Loucy (cell line): ENCODE data around the gene TOR1AIP2.

ENCODE experiments used
- H2AFZ ChIP-seq: fragments of 200-600 bp; sonication (generic); 2 replicates; pipeline ENCODE4 v1.6.0; 2016; ENCODE audit warnings: antibody characterized with exemption, mild to moderate bottlenecking, low read length, moderate library complexity
- H3F3A ChIP-seq: fragments of 200-600 bp; 2 replicates; pipeline ENCODE4 v1.6.0; 2016; ENCODE audit warnings: antibody characterized with exemption, low read depth, mild to moderate bottlenecking
- H3K27me3 ChIP-seq: fragments of 200-600 bp; sonication (generic); 2 replicates; pipeline ENCODE4 v1.6.1; 2014; ENCODE audit warnings: low read length, mild to moderate bottlenecking; ENCODE audit not compliant: insufficient read depth, poor library complexity, severe bottlenecking
- H3K36me3 ChIP-seq: fragments of 200-600 bp; sonication (generic); 2 replicates; pipeline ENCODE4 v1.6.1; 2016; ENCODE audit warnings: low read length; ENCODE audit not compliant: insufficient read depth
- H3K4me1 ChIP-seq: fragments of 200-600 bp; sonication (generic); 2 replicates; pipeline ENCODE4 v1.5.1; 2014; ENCODE audit warnings: low read length, mild to moderate bottlenecking; ENCODE audit not compliant: insufficient read depth, poor library complexity, severe bottlenecking
- H3K4me2 ChIP-seq: fragments of 200-600 bp; sonication (generic); 2 replicates; pipeline ENCODE4 v1.6.0; 2014; ENCODE audit warnings: antibody characterized with exemption, low read length, low read depth, mild to moderate bottlenecking; ENCODE audit not compliant: poor library complexity, severe bottlenecking
- H3K4me3 ChIP-seq: fragments of 200-600 bp; sonication (generic); 2 replicates; pipeline ENCODE4 v1.5.1; 2014; ENCODE audit warnings: low read length, mild to moderate bottlenecking, mixed read lengths; ENCODE audit not compliant: poor library complexity, severe bottlenecking
- H3K79me2 ChIP-seq: fragments of 200-600 bp; sonication (generic); 2 replicates; pipeline ENCODE4 v1.6.1; 2014; ENCODE audit warnings: low read length; ENCODE audit not compliant: insufficient read depth
- H3K9ac ChIP-seq: fragments of 200-600 bp; sonication (generic); 2 replicates; pipeline ENCODE4 v1.6.0; 2014; ENCODE audit warnings: mild to moderate bottlenecking, low read depth, low read length, moderate library complexity; ENCODE audit not compliant: poor library complexity, severe bottlenecking
- H3K9me2 ChIP-seq: fragments of 200-600 bp; sonication (generic); replicated peaks from 2 replicates; pipeline ENCODE4 v1.6.1; 2016; ENCODE audit warnings: low read depth, low read length, mixed read lengths
- H3K9me3 ChIP-seq: fragments of 200-600 bp; sonication (generic); 2 replicates; pipeline ENCODE4 v1.6.1; 2014; ENCODE audit warnings: mild to moderate bottlenecking, antibody characterized with exemption, low read length, low read depth; ENCODE audit not compliant: insufficient read depth
- H4K20me1 ChIP-seq: fragments of 200-600 bp; sonication (generic); 2 replicates; pipeline ENCODE4 v1.6.0; 2014; ENCODE audit warnings: antibody characterized with exemption, low read length, mild to moderate bottlenecking; ENCODE audit not compliant: insufficient read depth, poor library complexity, severe bottlenecking
- EZH2phosphoT487 ChIP-seq: fragments of 200-600 bp; IDR thresholded peaks from 2 replicates; pipeline ENCODE4 v1.6.1; 2018; ENCODE audit warnings: antibody characterized with exemption, mild to moderate bottlenecking, moderate library complexity, borderline replicate concordance
- TF ChIP-seq, protein P1 (sequence below): fragments of 200-600 bp; sonication (generic); conservative IDR thresholded peaks from 2 replicates; pipeline ENCODE4 v1.5.1; 2014; ENCODE audit warnings: mild to moderate bottlenecking, antibody characterized with exemption, low read length

TOR1AIP2 gene

DNA sequence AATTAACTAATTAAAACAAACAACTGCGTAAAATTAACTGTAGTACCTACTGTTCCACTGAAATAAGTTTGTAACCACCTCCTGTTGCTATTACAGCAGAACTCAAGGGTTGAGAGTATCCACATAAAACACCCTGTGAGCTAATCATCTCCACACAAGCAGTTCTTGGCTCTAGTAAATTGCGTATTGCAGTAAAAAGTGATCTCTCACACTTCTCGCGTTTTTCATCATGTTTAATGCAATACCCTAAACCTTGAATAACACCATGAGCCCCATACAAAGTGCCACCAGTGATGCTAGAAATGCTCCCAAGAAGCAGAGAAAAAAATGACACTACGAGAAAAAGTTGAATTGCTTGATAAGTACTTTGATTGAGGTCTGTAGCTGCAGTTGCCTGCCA is 47.7 kb upstream of the TOR1AIP2 start:
- Histone ChIP-seq H3K9me2 (no peaks in the 10 kb centered on the region), H3K9ac (no peak overlapping the region), H2AFZ (no peak overlapping the region)

DNA sequence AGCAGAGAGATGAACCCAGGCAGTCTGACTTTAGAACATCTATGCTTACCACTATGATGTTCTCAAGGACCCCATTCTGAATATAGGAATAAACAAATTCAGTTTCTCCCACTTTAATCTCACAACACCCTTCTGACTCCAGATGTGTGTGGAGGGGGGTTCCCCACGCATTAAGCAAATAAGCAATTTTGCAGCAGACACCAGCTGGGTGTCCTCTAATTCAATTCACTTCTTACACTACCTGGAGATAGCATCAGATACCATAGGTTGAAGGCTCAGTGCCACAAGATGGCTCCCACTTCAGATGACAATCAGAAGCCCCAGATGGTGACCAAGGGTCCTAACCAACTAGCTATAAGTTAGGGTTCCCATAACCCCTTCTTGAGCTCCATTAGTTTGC is 46.7 kb upstream of the TOR1AIP2 start:
- Histone ChIP-seq H3K27me3 (no peaks in the 10 kb centered on the region), H4K20me1 (no peaks in the 10 kb centered on the region), H2AFZ (no peak overlapping the region), H3F3A (no peaks in the 10 kb centered on the region), H3K9me2 (no peaks in the 10 kb centered on the region), H3K9me3 (no peaks in the 10 kb centered on the region), H3K4me2 (no peak overlapping the region), H3K9ac (no peak overlapping the region), H3K4me1 (no peaks in the 10 kb centered on the region), H3K79me2 (no peaks in the 10 kb centered on the region), H3K4me3 (no peak overlapping the region), H3K36me3 (peaks cover 23% of the 10 kb centered on the region)
- TF ChIP-seq EZH2phosphoT487, result no peak
- TF ChIP-seq, protein P1, sequence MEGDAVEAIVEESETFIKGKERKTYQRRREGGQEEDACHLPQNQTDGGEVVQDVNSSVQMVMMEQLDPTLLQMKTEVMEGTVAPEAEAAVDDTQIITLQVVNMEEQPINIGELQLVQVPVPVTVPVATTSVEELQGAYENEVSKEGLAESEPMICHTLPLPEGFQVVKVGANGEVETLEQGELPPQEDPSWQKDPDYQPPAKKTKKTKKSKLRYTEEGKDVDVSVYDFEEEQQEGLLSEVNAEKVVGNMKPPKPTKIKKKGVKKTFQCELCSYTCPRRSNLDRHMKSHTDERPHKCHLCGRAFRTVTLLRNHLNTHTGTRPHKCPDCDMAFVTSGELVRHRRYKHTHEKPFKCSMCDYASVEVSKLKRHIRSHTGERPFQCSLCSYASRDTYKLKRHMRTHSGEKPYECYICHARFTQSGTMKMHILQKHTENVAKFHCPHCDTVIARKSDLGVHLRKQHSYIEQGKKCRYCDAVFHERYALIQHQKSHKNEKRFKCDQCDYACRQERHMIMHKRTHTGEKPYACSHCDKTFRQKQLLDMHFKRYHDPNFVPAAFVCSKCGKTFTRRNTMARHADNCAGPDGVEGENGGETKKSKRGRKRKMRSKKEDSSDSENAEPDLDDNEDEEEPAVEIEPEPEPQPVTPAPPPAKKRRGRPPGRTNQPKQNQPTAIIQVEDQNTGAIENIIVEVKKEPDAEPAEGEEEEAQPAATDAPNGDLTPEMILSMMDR, result no peak

More for the DNA sequence above, 47.7 kb upstream of the TOR1AIP2 start:
- Histone ChIP-seq H4K20me1 (no peaks in the 10 kb centered on the region), H3K9me3 (no peaks in the 10 kb centered on the region), H3K79me2 (no peaks in the 10 kb centered on the region), H3K27me3 (no peaks in the 10 kb centered on the region), H3K4me3 (no peak overlapping the region), H3K36me3 (peaks cover 13% of the 10 kb centered on the region), H3K4me1 (no peaks in the 10 kb centered on the region), H3F3A (no peaks in the 10 kb centered on the region), H3K4me2 (no peak overlapping the region)
- TF ChIP-seq EZH2phosphoT487, result no peak
- TF ChIP-seq, protein P1, result no peak

DNA sequence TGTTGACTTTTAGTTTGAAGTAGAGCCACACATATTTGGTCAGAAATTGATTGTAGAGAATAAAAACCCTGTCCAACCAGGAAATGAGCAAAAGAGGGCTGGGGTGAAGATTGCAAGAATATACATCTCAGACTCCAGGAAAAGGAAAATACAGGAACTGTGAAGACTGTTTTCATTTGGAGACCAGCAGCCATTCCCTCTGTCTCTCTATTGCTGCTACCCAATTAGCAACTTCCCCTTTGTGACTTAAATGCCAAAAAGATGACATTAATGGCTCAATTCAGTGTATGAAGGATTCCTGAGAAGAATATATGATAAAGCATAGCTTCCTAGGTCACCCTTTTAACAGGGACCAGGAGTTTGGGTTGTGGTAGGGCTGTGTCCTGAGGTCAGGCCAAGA is 45.4 kb upstream of the TOR1AIP2 start:
- no peaks in the 10 kb centered on the region for H3K9me2 ChIP-seq
- no peak overlapping the region for H3K4me2 ChIP-seq
- no peak overlapping the region for H3K9ac ChIP-seq
- no peaks in the 10 kb centered on the region for H3K9me3 ChIP-seq
- no peak overlapping the region for H2AFZ ChIP-seq
- H3K79me2 ChIP-seq, result no peaks in the 10 kb centered on the region
- H3K27me3 ChIP-seq, result no peaks in the 10 kb centered on the region
- H3K4me3 ChIP-seq, result no peak overlapping the region
- peaks cover 35% of the 10 kb centered on the region for H3K36me3 ChIP-seq
- H3F3A ChIP-seq, result no peaks in the 10 kb centered on the region
- no peaks in the 10 kb centered on the region for H3K4me1 ChIP-seq
- TF ChIP-seq, protein P1, result no peak
- TF ChIP-seq EZH2phosphoT487, result no peak
- no peaks in the 10 kb centered on the region for H4K20me1 ChIP-seq
